HG03378 (cell line): ENCODE results near the gene PAK6.

Source experiments
- ATAC-seq: cut with Tn5 transposase; IDR thresholded peaks from one replicate; pipeline ENCODE4 v1.9.1; 2021; ENCODE audit warnings: mild to moderate bottlenecking, moderate library complexity; ENCODE audit not compliant: unreplicated experiment

PAK6 gene

DNA sequence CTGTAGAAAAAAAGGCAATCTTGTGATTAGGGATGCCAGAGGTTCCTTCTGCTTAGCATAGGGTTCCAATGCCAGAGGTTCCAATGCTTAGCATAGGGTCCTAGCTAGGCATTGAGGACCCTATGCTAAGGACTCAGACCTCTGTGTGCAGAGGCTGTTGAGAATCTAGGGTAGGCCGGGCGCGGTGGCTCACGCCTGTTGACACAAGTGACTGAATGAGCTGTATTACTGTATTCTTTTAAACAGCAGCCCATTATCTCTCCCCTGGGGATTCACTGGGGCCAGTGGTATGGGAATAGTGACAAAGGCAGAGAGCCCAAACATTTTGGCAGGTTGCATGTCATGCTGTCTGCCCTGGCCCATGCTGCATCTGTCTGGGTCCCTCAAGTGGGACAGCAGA lies 16.2 kb downstream of the PAK6 start:
- no peak for ATAC-seq

DNA sequence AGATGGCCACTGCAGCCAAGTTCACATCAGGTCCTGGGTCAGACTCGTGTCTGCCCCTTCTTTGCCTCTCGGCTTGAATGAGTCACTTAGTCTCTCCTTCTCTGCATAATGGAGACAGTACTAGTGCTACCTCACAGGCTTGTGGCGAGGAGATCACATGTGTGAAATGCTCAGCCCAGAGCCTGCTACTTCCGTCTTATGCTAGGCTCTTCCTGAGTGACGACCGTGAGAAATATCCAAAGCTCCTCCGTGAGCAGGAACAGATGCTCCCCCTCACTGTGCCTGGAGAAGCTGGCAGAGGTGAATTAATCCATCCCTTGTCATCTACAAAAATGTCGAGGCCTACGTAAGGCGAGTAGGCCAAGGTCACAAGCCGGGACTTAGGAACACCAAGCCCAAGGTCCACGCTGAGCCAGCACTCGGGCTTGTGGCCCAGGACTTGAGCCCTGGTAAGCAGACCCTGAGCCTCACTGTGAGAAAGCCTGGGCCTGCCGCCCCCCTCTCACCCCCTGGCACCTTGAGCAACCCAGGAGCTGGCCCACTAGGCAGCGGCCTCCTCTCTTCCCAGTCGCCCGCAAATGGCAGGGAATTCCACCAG lies 17.9 kb downstream of the PAK6 start:
- peak; percentile 50 for ATAC-seq

DNA sequence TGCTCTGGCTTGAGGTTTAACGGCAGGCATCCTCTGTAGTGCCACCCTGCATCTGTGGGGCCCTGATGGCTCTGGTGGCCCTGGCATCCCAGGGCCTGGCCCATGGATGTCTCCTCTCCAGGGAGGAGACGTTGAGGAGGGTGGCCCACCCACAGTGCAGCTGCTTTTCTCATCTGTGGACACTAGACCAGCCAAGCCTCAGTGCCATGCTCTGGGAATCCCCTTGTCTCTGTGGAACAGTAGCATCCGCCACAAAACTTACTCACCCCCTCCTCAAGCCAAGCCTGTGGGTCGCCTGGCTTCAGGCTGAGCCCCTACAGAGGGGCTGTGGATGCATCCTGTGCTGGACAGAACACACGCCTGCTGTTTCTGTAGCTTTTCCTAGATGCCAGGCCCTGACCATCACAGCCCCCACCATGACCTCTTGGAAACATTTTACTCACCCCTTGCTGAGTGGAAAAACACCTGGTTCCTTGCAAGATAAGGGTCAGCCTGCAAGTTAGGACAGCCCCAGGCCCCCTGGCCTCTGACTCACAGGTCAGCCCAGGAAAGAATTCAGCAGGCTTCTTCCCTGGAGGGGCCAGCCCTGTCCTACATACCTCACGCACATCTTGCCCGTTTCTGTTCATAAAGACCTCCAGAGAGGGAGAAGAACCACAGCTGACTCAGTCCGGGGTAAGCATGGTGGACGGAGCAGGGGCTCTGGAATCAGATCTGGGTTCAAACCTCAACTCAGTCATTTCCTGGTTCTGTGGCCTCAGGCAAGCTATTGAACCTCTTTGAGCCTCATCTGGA lies 19.0 kb downstream of the PAK6 start:
- no peak for ATAC-seq

DNA sequence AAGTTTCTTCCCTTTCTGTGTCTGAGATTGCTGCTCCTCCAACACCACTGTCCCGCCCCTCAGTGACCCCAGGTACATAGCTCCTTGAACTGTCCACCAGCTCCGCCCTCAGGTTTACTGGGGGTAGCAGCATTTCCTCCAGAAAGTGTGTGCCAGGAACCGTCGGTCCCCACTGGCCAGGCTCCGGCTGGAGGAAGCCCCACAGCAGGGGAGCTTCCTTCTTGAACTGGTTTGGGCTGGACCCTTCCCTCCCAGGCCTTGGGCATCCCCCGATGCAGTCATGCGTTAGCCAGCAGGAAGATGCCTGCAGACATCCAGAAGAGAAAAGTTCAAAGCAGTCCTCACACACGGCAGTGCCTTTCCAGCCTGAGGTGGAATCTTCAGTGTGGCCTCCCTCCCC lies 19.7 kb downstream of the PAK6 start:
- ATAC-seq: no peak

DNA sequence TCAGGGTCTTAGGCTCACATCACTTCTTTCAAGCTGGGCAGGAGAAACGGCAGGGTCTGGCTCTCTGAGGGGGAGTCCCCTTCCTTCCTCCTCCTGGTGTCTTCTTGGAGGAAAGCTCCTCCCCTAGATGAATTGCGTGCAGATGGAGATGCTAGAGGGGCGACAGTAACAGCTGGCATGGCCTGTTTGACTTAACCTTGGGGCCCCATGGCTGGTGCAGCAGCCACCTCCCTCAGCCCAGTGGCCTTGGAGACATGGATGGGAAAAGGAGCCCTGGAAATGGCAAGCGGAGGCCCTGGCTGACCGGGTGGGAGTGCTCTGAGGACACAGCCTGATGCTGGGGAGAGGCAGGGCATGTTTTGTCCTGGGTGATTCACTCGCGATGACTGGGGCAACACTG lies 20.2 kb downstream of the PAK6 start:
- no peak for ATAC-seq

DNA sequence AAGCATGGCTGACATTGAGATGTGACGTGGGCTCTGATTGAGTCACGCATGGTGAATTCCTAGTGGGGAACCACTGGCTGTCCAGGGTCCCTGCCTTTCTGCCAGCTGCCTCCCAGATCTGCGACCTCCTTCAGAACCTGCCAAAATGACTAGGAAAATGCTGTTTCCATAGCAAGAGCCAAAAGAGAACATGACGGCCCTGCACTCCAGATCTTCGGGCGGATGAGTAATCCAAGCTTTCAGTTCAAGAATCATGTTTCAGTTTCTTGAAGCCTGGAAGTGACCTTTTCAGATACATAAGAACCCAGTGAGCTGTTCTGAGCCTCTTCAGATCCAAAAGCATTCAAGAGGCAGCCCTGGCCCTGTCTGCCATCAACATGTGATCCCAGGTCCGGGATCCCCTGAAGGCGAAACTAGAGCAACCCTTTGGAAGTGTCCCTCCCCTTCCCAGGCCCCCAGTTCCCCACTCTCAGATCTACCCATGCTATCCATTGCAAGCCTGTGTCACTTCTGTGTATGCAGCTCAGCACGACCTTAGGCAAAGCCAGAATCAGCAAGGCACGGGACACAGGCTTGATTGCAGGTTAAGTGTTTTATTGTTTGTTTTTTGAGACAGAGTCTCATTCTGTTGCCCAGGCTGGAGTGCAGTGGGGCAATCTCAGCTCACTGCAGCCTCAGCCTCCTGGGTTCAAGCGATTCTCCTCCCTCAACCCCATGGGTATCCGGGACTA lies 24.3 kb downstream of the PAK6 start:
- ATAC-seq: no peak

DNA sequence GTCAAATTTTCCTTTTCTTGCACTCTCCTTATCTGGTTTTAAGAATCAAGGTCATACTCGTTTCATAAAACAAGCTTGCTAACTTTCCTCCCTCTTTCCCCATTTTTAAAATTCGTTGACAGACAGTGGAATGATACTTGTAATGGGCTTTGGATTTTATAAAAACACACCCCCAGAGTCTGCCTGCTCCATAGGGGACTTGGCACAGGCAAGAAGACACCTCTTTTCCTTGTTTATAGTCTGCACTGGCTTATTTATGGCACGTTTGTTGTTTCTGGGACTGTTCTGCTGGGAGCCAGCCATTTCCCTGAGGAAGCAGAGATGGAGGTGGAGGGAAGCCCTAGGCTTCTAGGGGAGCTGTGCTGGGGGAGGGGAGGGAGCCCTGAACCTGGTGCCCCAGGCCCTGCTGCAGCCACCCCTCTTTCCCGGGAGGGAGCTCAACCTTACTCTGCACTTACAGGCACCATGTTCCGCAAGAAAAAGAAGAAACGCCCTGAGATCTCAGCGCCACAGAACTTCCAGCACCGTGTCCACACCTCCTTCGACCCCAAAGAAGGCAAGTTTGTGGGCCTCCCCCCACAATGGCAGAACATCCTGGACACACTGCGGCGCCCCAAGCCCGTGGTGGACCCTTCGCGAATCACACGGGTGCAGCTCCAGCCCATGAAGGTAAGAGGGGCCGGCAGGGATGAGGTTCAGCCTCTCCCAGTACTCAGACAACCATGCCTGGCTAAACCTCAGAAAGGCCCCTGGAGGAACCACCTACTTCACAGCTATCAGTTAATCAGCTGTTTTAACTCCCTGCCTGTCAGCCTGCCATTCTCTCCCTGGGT lies 25.7 kb downstream of the PAK6 start:
- no peak for ATAC-seq

DNA sequence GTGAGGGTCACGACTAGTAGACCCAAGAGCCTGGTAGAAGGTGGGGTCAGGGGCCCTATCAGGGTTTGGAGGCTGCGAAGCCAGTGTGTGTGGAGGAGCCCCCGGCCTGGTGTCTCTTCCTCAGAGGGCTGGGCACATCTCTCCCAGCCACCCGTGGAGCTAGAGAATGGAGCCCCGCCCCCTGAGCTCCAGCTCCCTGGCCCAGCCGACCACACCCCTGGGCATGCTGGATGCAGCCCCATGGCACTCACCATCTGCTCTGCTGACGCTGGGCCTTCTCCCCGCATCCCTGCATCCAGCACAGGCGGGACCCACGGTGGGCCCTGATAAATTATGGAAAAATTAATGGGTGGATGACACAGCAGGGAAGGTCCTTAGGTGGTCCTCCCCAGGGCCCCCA lies 26.5 kb downstream of the PAK6 start:
- no peak for ATAC-seq

DNA sequence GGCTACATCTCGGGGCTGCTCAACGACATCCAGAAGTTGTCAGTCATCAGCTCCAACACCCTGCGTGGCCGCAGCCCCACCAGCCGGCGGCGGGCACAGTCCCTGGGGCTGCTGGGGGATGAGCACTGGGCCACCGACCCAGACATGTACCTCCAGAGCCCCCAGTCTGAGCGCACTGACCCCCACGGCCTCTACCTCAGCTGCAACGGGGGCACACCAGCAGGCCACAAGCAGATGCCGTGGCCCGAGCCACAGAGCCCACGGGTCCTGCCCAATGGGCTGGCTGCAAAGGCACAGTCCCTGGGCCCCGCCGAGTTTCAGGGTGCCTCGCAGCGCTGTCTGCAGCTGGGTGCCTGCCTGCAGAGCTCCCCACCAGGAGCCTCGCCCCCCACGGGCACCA lies 27.0 kb downstream of the PAK6 start:
- no peak for ATAC-seq

DNA sequence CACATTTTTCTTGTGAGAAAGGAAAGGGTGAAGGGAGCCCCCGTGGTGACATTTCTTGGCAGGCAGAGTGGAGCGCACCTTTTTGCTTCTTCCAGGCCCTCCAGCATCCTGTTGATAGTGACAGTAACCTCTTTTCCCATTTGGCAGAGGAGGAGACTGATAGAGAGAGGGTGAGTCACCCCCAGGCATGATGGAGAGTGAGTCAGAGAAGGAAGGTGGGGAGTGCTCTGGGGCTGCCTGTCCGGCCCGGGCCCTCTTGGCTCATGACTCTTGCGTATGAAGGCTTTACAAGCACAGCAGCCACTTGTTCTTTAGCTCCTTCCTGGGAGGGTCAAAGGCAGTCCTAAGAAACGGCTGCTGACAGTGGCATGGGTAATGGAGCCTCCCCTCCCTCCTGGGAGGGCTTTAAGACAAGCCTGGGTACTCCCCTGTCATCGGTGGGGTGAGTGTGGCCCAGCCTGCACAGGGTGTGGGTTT lies 28.0 kb downstream of the PAK6 start:
- no peak for ATAC-seq

DNA sequence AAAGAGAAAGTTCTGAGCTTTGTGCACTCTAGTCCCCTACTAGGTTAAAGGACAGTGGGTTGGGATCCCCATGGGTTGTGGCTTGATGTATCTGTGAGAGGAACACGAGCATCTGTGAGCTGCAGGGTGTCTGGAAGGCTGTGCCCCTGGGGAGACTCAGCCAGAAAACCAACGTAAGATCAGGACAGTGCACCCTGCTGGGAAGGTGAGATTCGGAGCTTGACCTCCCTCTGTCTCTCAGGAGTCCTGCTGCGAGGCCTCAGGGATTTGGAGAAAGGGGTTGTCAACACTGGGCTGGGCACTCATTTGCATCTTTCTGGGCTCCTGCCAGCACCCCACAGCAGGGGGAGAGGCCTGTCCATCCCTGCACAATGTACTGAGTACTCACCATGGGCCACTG lies 28.8 kb downstream of the PAK6 start:
- ATAC-seq: no peak

DNA sequence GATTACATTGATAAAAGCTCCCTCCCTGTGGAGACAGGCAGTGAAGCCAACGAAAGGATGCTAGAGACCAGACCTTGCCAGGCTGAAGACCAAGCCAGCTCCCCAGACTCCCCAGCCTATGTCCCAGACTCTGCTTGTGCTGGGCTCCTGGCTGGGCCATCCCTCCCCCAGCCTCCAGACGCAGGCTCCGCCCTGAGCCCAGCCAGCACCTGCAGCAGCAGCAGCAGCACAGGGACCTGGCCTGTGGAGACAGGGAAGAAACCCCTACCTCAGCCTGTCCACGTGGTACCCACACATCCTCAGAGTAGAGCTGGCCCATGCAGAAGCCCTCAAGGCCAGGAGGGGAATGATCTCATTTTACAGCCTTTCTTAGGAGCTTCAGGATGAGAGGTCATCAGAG lies 30.7 kb downstream of the PAK6 start:
- no peak for ATAC-seq

DNA sequence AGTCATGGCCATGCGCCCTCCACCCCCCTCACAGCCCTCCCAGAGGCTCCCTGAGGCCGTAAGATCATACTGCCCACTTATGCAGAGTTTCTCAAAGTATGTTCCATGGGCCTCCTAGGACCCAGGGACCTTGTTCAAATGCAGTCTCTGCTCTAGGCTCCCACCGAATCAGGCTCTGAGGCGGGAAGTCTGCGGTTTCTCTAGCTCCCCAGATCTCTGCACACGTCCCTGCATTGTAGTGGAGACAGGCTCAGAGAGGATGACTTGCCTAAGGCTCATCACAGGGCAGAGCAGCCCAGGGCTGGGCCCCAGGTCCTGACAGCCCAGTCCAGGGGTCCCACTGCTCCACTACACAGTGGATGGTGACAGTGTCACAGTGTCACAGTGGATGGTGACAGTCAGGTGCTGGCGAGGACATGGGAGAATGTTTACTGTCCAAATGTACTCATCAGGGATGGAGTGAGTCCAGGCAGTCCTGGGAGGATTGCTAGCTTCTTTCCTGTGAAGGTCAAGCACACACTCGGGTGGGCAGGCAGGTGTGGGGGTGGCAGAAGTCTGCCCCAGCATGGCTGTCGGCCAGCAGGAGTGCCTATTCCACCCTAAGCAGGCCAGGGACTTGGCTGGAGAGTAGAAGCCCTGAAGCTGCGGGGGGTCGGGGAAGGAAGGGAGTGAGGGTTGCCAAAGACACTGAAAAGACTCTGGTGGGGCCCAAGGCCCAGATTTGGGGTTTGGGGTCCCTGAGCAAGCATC lies 31.6 kb downstream of the PAK6 start:
- no peak for ATAC-seq

DNA sequence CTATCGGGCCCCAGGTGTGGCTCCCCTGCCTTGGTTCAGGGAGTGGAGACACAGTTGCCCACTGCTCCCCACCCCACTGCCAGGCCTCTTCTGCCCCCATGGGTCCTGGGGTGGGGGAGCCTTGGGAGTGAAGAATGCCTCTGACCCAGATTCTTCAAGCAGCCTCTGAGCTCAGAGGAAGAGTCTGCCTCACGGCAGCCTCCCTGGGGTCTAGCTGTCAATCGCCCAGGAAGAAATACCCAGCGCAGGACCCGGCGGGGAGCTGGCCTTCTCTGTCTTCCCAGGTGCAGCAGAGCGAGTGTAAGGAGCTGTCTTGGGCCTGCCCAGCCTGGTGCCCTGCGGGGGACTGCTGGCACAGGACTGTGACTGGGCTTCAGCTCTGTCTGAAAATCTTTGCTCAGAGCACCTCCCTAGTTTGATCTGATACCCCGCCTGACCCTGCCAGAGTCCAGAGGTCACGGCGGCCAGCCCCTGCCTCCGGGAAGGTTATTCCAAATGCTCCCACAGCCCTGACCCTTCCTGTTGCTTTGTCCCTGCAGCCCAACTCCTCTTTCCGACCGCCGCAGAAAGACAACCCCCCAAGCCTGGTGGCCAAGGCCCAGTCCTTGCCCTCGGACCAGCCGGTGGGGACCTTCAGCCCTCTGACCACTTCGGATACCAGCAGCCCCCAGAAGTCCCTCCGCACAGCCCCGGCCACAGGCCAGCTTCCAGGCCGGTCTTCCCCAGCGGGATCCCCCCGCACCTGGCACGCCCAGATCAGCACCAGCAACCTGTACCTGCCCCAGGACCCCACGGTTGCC lies 33.0 kb downstream of the PAK6 start:
- ATAC-seq: no peak

DNA sequence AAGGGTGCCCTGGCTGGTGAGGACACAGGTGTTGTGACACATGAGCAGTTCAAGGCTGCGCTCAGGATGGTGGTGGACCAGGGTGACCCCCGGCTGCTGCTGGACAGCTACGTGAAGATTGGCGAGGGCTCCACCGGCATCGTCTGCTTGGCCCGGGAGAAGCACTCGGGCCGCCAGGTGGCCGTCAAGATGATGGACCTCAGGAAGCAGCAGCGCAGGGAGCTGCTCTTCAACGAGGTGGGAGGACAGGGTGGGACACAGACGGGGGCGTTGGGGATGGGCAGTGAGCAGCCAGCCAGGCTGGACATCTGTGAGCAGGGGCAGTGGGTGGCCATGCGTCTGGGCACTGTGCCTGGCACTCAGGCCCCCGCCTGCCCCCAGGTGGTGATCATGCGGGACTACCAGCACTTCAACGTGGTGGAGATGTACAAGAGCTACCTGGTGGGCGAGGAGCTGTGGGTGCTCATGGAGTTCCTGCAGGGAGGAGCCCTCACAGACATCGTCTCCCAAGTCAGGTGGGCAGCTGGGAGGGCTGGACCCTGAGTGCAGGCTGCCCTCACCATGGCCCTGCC lies 33.7 kb downstream of the PAK6 start:
- no peak for ATAC-seq

DNA sequence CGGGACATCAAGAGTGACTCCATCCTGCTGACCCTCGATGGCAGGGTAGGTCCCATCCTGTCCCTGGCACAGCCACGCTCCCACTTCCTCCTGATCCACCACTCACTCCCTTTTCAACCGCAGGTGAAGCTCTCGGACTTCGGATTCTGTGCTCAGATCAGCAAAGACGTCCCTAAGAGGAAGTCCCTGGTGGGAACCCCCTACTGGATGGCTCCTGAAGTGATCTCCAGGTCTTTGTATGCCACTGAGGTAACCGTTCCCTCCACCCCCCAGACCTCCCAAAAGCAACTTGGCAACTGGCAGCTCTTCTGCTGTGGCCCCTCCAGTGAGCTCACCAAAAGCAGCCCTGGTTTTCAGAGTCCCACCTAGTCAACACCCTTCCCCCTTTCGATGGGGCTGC lies 34.6 kb downstream of the PAK6 start:
- ATAC-seq: no peak

DNA sequence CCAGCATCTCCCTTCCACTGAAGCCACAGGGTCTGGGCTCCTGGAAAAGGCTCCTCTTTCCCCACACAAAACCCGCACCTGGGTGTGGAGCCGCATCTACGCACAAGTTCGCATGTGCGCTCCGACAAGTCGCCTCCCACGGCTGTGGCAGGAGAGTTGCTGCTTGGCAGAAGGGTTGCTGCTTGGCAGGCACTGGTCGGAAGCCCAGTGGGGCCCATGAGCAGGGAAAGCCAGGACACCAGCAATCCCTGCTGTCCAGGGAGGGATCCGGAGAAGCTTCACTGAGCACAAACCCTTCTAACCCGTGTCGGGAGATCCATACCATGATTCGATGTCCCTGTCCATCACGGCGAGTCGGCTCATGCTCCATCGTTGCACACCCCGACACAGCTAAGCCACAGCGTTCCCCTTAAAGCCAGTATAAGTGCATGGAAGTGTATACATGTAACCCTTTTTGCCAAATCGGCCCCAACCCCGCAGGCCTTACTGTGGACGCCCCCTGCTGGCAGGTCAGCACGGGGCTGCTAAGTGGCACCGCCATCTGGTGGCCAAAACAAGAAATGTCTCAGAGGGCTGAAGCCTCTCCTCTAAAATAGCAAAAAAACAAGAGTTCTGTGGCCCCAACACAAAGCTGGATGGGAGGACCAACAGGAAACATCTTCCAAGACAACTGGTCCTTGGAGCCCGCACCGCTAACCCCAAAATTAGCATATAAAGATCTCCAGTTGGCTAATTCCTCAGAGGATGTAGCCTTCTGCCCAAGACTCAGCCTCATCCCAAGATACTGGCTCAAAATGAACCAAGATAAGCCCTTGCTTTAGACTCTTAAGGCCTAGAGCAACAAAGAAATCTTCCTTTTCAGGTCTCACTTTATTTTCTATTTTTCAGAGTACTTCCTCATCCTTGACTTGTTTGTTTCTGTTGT lies 35.7 kb downstream of the PAK6 start:
- ATAC-seq: peak; percentile 53

DNA sequence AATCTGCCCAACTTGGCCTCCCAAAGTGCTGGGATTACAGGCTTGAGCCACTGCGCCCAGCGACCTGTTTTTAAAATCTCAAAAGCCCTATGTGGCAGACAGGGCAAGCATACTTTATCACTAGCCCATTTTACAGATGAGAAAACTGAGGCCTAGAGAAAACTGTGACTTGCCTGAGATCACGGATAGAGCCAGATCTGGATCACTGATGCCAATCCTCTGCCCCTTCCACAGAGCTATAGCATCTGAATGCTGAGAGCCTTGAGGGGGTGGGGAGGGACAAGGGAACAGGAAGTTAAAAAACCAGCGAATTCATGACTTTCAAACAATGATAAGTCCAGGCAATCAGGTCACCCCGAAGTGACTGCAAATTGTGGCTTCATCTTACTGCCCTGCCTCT lies 36.7 kb downstream of the PAK6 start:
- no peak for ATAC-seq
